ENCODE measurements around the gene SLC36A3.
"Not testable (repeated sequence)": the region's sequence is repeated elsewhere in the genome, so short reads cannot be mapped to it uniquely, and the experiment has no call there.

SLC36A3 gene

GRCh38 chr5:151258816-151259215, 44.8 kb downstream of the SLC36A3 start:
- DNase-seq = no peak

- DNase-seq = no peak
These were observed 45.4 kb downstream of the SLC36A3 start for GRCh38 chr5:151258201-151258611.

GRCh38 chr5:151257731-151258181, 45.8 kb downstream of the SLC36A3 start:
- DNase-seq = no peak

GRCh38 chr5:151255621-151256286, 47.8 kb downstream of the SLC36A3 start:
- DNase-seq = no peak

- DNase-seq = not testable (repeated sequence)
These were observed 48.6 kb downstream of the SLC36A3 start for GRCh38 chr5:151254990-151255389.

GRCh38 chr5:151254556-151254955, 49.0 kb downstream of the SLC36A3 start:
- DNase-seq = no peak

- no peak for DNase-seq
These were observed 50.0 kb downstream of the SLC36A3 start for GRCh38 chr5:151253605-151253950.

GRCh38 chr5:151252762-151253604, 50.6 kb downstream of the SLC36A3 start, which contains the start of gene GM2A:
TSS of gene GM2A (plus strand) at chr5:151253185. CDS start at chr5:151253217, 32 bp downstream.
- peak; percentile 100 for DNase-seq

- no peak for DNase-seq
These were observed 51.9 kb downstream of the SLC36A3 start for GRCh38 chr5:151251621-151252020.

- DNase-seq = no peak
These were observed 52.5 kb downstream of the SLC36A3 start for GRCh38 chr5:151251001-151251551.

- no peak for DNase-seq
These were observed 53.1 kb downstream of the SLC36A3 start for GRCh38 chr5:151250346-151251000.

- DNase-seq = no peak
These were observed 54.3 kb downstream of the SLC36A3 start for GRCh38 chr5:151249281-151249680.

- no peak for DNase-seq
These were observed 54.9 kb downstream of the SLC36A3 start for GRCh38 chr5:151248651-151249050.

- no peak for DNase-seq
These were observed 57.8 kb downstream of the SLC36A3 start for GRCh38 chr5:151245680-151246219.

- no peak for DNase-seq
These were observed 59.4 kb downstream of the SLC36A3 start for GRCh38 chr5:151244206-151244605.

GRCh38 chr5:151243564-151243963, 60.0 kb downstream of the SLC36A3 start:
- no peak for DNase-seq

- no peak for DNase-seq
These were observed 60.4 kb downstream of the SLC36A3 start for GRCh38 chr5:151243127-151243526.

GRCh38 chr5:151240924-151241635, 62.5 kb downstream of the SLC36A3 start:
- peak; percentile 37 for DNase-seq

- DNase-seq = not testable (repeated sequence)
These were observed 63.2 kb downstream of the SLC36A3 start for GRCh38 chr5:151240268-151240835.

- DNase-seq = peak; percentile 77
These were observed 64.2 kb downstream of the SLC36A3 start for GRCh38 chr5:151239237-151239861.

GRCh38 chr5:151238303-151238741, 65.2 kb downstream of the SLC36A3 start:
- DNase-seq = no peak
